ENCODE data around the gene GALNT17.

The GALNT17 gene

DNA sequence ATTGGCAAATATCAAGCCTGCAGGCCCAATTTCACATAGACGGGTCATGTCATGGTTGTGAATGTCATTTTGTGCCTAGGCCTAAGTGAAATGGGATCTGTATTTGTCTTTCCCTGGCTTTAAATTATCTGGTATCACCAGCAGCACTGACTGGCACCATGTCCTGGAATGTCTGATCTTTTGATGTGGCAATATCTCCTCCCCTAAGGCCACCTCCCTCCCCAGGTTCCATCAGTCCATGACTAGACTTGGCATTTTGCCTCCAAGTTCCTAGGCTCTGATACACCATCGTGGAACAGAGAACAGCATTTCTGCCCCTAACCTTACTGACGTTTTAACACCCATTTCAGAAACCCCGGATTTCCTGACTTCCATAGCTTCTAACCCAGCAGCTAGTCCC is 513.9 kb downstream of the GALNT17 start:
- DNase-seq = no peak

- no peak for DNase-seq
Observed at GRCh38 chr7:71649812-71650211, 517.9 kb downstream of the GALNT17 start.

DNA sequence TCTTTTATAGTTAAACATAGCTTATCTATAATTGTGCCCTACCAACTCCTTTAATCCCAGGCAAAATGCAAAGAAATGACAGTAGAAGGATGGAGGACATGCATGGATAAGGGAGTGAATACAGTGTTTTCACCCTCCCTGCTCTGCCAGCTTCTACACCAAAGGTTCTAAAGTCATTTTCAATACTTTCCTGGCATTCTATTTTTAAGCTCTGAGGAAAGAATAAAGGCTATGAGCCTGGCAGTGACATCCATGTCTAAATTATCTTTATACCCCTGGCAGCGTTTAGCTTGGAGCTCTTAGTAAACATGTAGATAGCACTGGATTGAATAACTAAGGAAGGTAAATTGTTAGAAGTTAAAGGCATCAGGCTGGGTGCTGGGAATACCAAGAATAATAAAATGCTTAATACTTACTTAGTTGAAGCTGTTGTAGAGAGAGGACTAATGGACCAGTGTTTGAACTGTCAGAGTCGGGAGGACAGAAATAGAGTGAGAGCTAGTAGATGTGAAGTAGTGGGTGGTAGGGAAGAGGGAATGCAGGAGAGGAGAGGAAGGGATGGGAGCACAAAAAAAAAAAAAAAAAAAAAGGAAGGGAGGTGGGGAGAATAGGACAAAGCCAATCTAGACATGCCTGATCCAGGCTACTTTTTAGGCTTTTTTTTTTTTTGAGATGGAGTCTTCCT is 518.9 kb downstream of the GALNT17 start:
- DNase-seq = no peak

GRCh38 chr7:71652510-71652909 is 520.6 kb downstream of the GALNT17 start:
- DNase-seq = no peak

DNA sequence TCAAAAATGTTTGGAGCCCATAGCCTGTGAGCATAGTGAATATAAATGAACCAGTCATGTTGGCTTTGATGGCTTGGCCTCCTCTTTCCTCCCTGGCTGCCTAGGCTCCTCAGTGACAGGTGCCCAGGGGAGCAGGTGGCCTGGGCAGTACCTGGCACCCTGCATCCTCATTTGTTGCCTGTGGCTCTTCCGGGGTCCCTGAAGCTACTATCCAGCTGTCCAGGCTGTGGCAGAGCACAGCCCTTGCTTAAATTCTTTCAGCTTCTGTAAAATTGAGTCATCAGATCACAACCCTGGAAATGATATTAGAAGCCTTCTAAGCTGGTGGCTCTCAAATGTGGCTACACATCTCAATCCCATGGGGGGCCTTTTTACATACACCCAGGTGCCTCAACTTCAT is 525.4 kb downstream of the GALNT17 start:
- DNase-seq = no peak

DNA sequence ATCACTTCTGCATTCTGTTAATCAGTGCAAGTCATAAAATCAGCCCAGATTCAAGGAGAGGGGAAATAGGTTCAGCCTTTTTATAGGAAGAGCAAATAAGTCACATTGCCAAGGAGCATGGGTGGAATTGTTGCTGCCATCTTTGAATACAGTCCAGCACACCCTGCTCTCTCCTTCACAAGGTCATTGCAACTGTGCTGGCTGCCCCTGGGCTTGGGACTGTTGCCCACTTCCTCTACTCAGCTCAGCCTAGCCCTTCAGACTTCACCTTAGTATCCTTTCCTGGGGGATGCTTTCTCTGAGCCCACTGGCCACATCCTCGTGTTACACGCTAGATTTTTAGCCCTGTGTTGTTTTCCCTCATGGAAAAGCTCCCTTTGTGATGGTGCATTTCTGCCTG is 527.7 kb downstream of the GALNT17 start:
- DNase-seq = no peak

GRCh38 chr7:71661671-71662224 is 529.8 kb downstream of the GALNT17 start:
- DNase-seq = no peak

- no peak for DNase-seq
Observed at GRCh38 chr7:71665716-71666115, 533.8 kb downstream of the GALNT17 start.

DNA sequence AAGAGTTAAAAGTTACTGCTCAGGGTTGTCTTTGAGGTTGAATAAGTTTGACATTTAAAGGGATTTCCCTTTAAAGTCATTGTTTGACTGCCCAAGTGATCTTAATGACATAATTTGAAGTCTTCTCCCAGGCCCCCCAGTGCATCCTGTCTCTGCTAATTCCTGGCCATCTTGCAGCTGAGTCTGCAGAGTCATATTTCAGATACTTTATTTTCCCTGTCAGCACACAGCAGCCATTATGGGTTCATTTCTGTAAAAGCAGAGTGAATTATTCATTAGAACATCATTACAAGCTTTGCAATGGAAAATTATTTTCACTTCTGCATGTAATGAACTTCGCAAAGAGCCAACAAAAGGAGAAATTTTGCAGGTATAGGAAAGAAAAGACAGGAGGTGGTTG is 536.6 kb downstream of the GALNT17 start:
- DNase-seq = no peak

GRCh38 chr7:71679480-71679879 is 547.5 kb downstream of the GALNT17 start:
- no peak for DNase-seq

DNA sequence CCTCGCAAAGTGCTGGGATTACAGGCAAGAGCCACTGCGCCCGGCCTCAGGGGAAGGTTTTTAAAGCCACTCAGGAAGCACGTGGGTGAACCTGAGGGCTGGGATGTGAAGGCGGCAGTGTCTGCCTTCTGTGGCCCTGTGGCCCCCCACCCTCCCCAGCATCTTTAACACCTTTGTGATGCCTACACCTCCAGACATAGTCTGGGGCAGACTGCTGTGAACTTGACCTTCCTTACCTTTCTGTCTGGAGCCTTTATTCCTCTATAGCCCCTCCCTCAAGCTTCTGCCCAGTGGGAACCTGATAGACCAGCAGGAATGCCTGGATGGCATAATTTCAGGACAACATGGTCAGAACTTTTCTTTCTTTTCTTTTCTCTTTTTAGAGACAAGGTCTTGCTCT is 550.2 kb downstream of the GALNT17 start:
- DNase-seq = no peak

- DNase-seq = no peak
Observed at GRCh38 chr7:71682841-71683781, 551.2 kb downstream of the GALNT17 start.

DNA sequence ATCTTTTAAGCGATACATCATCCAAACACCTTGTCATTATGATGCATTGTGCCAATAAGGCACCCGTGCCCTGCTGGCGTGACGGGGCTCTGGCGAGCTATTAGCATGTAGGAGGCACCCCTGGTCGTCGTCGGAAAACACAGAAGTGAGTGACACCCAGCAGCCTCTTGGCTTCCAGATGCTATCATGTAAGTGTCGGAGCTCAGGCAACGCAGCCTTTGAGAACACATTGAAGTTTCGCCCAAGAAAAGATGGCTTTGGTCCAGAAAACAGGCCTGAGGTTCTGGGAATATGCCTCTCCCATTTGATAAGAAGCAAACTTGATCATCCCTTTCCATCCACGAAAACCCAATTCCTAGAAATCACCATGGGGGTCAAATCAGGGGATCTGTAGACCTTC is 555.3 kb downstream of the GALNT17 start:
- no peak for DNase-seq

- no peak for DNase-seq
Observed at GRCh38 chr7:71687831-71688599, 556.1 kb downstream of the GALNT17 start.

- no peak for DNase-seq
Observed at GRCh38 chr7:71691538-71691937, 559.6 kb downstream of the GALNT17 start.

DNA sequence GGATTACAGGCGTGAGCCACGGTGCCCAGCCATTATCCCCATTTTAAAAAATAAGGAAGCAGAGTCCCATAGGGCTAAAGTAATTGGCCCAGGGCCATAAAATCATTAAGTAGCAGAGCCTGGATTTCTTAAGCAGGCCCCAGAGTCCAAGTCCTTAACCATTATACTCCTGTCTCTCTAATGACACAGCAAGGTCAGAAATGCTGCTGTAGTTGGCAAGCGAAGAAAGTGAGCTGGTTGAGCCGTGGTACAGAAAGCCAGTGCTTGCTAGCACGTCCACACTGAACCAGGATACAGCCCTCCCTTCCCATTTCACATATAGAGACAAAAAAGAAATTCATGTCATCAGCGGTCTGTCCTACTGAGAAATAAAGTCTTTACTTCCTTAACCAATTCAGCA is 562.7 kb downstream of the GALNT17 start:
- no peak for DNase-seq

GRCh38 chr7:71695186-71695585 is 563.2 kb downstream of the GALNT17 start:
- DNase-seq = no peak

DNA sequence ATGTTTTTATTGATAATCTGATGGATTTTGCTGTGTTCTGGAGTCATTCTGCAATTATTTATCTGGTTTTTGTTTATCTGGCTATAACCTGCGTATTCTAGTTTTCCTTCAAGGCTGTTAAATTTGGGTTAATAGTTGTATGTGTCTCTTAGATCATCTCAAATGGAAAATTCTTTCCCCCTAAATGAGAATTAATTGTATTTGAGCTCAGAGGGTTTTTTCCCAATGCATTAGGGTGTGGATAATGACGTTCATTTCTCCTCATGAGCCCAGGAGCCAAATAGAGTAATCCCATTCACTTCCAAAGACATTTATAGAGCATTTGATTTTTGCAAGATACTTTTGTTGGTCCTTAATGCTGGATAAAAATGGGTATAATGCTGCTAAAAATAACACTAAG is 564.6 kb downstream of the GALNT17 start:
- DNase-seq = no peak

GRCh38 chr7:71697400-71697799 is 565.5 kb downstream of the GALNT17 start:
- DNase-seq = no peak

DNA sequence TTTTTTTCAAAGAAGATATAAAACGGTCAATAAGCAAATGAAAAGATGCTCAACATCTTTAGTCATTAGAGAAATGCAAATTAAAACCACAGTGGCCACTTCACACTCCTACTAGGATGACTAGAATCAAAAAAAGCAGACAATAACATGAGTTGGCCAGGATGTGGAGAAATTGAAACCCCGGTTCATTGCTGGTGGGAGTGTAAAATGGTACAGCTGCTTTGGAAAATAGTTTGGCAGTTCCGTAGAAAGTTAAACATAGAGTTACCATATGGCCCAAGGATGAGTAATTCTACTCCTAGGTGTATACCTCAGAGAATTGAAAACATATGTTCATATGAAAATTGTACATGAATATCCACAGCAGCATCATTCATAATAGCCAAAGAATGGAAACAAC is 573.3 kb downstream of the GALNT17 start:
- no peak for DNase-seq

GRCh38 chr7:71705901-71706596 is 574.1 kb downstream of the GALNT17 start:
- DNase-seq = no peak

GRCh38 chr7:71706597-71706975 is 574.6 kb downstream of the GALNT17 start:
- DNase-seq = no peak

DNA sequence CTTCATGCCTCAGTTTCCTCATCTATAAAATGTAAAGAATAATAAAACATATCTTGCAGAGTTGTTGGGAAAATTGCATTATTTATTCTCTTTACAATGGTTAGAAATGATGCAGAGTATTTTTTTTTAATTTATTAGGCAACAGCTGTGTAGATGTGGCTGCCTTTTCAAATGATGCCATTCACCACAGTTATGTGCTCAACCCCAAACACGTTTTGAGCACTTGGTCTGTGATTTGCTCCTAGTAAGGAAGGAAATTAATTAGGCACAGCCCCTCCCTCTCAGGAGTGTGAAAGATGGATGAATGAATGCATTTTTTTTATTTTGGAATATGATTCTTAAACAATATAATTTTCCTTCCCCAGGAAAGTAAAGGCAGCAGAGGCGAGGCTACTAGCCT is 575.1 kb downstream of the GALNT17 start:
- DNase-seq = no peak
